22Rv1 (cell line): Measurements from ENCODE around the gene LAMB2.

Experiments
- CTCF ChIP-seq: fragments of 450-650 bp; IDR thresholded peaks from 2 replicates; pipeline ENCODE4 v1.5.1; 2017; ENCODE audit warnings: mild to moderate bottlenecking
- ZFX ChIP-seq: fragments of 450-650 bp; IDR thresholded peaks from 2 replicates; pipeline ENCODE4 v1.6.1; 2017; ENCODE audit warnings: antibody characterized with exemption, borderline replicate concordance

- no peak for TF ChIP-seq ZFX
- TF ChIP-seq CTCF, result no peak
These were observed 44.2 kb upstream of the LAMB2 start for GRCh38 chr3:49177073-49177472.
